Measurements from ENCODE around the gene FCRLA.

FCRLA gene

DNA sequence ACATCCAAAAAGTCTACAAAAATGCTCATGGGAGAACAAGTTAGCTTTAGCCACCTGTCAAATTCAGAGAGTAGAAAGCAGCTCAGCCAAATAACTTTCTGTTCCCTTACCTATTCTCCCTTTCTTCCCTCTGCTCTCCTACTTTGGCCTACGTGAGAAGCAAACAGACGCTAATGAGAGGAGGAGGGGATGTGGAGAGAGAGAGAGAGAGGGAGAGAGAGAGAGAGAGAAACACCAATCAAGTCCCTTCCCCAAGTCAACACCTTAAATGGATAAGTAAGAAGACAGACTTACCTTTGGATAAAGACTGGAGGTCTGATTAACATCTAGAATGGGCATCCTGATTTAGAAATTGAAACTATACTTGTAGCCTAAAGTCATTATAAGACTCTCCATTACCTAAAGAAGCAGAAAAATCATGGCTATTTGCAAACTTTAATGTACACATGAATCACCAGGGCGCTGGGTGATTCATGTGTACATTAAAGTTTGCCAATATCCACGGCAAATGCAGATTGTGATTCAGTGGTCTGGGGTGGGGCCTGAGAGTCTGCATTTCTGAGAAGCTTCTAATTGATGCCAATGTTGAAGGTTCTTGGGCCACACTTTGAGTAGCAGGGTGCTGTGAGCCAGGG, 29.4 kb downstream of the FCRLA start:
- no peaks in the 10 kb centered on the region for H3K9me3 ChIP-seq (ENCODE audit: control insufficient read depth, insufficient read depth, low read depth, low read length)
- H3K4me3 ChIP-seq (ENCODE audit: low read depth, low read length), result no peak overlapping the region
- H3K27me3 ChIP-seq (ENCODE audit: control insufficient read depth, insufficient read depth, low read length), result no peaks in the 10 kb centered on the region
- peaks cover 27% of the 10 kb centered on the region for H3K4me1 ChIP-seq (ENCODE audit: control insufficient read depth, insufficient read depth, low read length)
- H3K27ac ChIP-seq (ENCODE audit: low read depth, low read length), result no peak overlapping the region
- no peaks in the 10 kb centered on the region for H3K36me3 ChIP-seq (ENCODE audit: control insufficient read depth, insufficient read depth, low read length)
- no peak overlapping the region for H3K9ac ChIP-seq (ENCODE audit: low read length)

DNA sequence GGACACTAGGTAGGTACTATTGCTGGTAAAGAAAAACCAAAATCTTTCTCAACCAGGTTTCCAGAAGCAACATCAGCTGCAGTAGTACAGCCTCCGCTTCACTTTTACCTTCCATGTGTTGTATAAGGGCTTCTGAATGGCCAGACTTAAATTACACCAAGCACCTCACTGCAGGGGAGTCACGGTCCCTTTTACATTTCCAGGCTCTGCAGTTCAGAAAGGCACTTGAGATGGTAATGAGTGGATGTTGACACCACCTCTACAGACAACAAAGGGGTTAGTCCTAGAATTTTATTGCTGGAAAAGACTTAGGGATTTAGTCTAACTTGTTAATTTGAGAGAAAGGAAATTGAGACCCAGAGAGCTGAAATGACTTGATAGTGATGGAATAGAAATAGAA, 30.6 kb downstream of the FCRLA start:
- Histone ChIP-seq H3K4me3 (ENCODE audit: low read depth, low read length) (peak overlapping the region; percentile 39), H3K27me3 (ENCODE audit: control insufficient read depth, insufficient read depth, low read length) (no peaks in the 10 kb centered on the region), H3K9ac (ENCODE audit: low read length) (no peak overlapping the region), H3K4me1 (ENCODE audit: control insufficient read depth, insufficient read depth, low read length) (peaks cover 27% of the 10 kb centered on the region), H3K9me3 (ENCODE audit: control insufficient read depth, insufficient read depth, low read depth, low read length) (no peaks in the 10 kb centered on the region), H3K27ac (ENCODE audit: low read depth, low read length) (no peak overlapping the region), H3K36me3 (ENCODE audit: control insufficient read depth, insufficient read depth, low read length) (no peaks in the 10 kb centered on the region)

DNA sequence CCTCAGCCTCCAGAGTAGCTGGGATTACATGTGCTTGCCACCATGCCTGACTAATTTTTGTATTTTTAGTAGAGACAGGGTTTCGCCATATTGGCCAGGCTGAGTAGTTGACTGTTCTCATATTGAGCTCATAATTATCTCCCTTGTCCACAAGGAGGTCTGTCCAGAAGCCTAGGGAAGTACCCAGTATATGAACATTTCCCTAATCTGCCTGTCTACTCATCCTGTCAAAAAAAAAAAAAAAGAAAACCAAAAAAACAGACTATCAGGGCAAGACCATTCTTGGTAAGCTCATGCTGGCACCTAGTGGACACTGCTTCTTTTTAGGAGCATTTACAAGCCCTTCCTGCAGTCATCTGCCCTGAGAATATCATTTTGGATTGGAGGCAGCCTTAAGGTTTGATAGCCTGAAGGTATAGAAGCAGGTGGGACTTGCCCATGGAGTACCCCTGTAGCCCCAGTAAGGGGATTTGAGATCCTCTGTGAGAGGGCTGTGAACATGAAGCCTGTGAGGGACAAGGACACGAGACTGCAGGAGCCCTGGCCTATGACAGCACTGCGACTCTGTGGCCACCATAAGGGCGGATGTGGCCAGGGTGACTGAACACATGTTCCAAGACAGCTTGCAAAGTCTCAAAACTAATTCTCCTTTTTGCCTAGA, 31.7 kb downstream of the FCRLA start:
- H3K9me3 ChIP-seq (ENCODE audit: control insufficient read depth, insufficient read depth, low read depth, low read length), result no peaks in the 10 kb centered on the region
- H3K36me3 ChIP-seq (ENCODE audit: control insufficient read depth, insufficient read depth, low read length), result no peaks in the 10 kb centered on the region
- H3K4me3 ChIP-seq (ENCODE audit: low read depth, low read length), result no peak overlapping the region
- H3K27me3 ChIP-seq (ENCODE audit: control insufficient read depth, insufficient read depth, low read length), result no peaks in the 10 kb centered on the region
- peaks cover 27% of the 10 kb centered on the region for H3K4me1 ChIP-seq (ENCODE audit: control insufficient read depth, insufficient read depth, low read length)
- H3K27ac ChIP-seq (ENCODE audit: low read depth, low read length), result no peak overlapping the region
- no peak overlapping the region for H3K9ac ChIP-seq (ENCODE audit: low read length)

DNA sequence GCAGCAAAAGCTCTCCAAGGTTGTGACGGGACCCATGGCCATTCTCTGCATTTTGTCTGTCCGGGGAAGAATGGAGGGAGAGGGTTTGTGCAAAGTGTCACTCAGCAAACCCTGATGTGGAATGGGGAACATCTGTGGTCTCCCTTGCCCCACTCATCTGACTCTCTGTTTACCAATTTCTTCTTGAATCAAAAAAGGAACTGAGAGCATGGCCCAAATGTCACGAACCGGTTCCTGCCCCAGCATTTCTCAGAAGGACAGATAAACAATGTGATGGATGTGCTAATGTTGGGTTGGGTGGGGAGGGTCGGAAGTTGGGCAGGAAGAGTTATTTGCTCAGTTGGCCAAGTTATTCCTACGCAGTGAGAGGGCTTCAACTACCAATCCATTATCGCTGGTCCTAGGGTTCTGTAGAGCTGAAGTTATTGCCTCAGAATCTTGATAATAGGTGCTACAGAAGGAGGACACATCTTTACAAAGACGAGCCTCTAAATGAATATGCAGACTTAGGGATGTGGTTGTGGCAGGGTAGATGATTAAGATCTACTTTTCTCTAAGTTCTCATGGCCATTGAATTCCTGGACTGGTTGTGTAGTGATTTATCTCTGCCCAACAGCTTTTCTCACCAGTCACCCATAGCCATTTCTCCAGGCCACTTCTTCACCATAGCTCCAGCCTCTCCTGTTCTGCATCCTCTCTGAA, 33.0 kb downstream of the FCRLA start:
- H3K27ac ChIP-seq (ENCODE audit: low read depth, low read length), result no peak overlapping the region
- no peaks in the 10 kb centered on the region for H3K9me3 ChIP-seq (ENCODE audit: control insufficient read depth, insufficient read depth, low read depth, low read length)
- no peaks in the 10 kb centered on the region for H3K27me3 ChIP-seq (ENCODE audit: control insufficient read depth, insufficient read depth, low read length)
- no peak overlapping the region for H3K4me3 ChIP-seq (ENCODE audit: low read depth, low read length)
- H3K9ac ChIP-seq (ENCODE audit: low read length), result no peak overlapping the region
- H3K4me1 ChIP-seq (ENCODE audit: control insufficient read depth, insufficient read depth, low read length), result peaks cover 27% of the 10 kb centered on the region
- no peaks in the 10 kb centered on the region for H3K36me3 ChIP-seq (ENCODE audit: control insufficient read depth, insufficient read depth, low read length)

DNA sequence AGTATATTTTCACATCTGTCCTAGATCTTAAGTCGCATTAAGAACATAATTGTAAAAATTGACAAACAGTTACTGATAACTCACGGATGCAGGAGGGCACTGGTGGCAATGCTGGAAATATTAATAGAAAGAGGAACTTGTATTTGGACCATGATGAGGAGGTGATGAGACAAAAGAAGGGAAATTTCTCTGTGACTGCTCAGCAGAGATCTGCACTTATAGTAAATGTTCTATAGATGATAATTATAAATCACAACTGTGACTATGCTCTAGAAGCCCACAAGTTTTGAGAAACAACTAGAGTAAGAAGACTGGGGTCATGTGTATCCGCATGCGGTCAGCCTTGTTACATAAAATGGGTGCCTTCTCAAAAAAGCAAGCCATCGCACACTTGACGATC, 33.9 kb downstream of the FCRLA start:
- H3K4me1 ChIP-seq (ENCODE audit: control insufficient read depth, insufficient read depth, low read length), result peaks cover 22% of the 10 kb centered on the region
- no peaks in the 10 kb centered on the region for H3K9me3 ChIP-seq (ENCODE audit: control insufficient read depth, insufficient read depth, low read depth, low read length)
- no peaks in the 10 kb centered on the region for H3K36me3 ChIP-seq (ENCODE audit: control insufficient read depth, insufficient read depth, low read length)
- H3K27ac ChIP-seq (ENCODE audit: low read depth, low read length), result no peak overlapping the region
- H3K27me3 ChIP-seq (ENCODE audit: control insufficient read depth, insufficient read depth, low read length), result no peaks in the 10 kb centered on the region
- H3K9ac ChIP-seq (ENCODE audit: low read length), result no peak overlapping the region
- H3K4me3 ChIP-seq (ENCODE audit: low read depth, low read length), result no peak overlapping the region

GRCh38 chr1:161743231-161743630, 36.2 kb downstream of the FCRLA start:
- no peaks in the 10 kb centered on the region for H3K36me3 ChIP-seq (ENCODE audit: control insufficient read depth, insufficient read depth, low read length)
- H3K9ac ChIP-seq (ENCODE audit: low read length), result no peak overlapping the region
- H3K4me3 ChIP-seq (ENCODE audit: low read depth, low read length), result no peak overlapping the region
- H3K27me3 ChIP-seq (ENCODE audit: control insufficient read depth, insufficient read depth, low read length), result no peaks in the 10 kb centered on the region; the same call in 1 of the 2 replicates
- no peak overlapping the region for H3K27ac ChIP-seq (ENCODE audit: low read depth, low read length)
- H3K9me3 ChIP-seq (ENCODE audit: control insufficient read depth, insufficient read depth, low read depth, low read length), result no peaks in the 10 kb centered on the region
- no peaks in the 10 kb centered on the region; the same call in 1 of the 2 replicates for H3K4me1 ChIP-seq (ENCODE audit: control insufficient read depth, insufficient read depth, low read length)

DNA sequence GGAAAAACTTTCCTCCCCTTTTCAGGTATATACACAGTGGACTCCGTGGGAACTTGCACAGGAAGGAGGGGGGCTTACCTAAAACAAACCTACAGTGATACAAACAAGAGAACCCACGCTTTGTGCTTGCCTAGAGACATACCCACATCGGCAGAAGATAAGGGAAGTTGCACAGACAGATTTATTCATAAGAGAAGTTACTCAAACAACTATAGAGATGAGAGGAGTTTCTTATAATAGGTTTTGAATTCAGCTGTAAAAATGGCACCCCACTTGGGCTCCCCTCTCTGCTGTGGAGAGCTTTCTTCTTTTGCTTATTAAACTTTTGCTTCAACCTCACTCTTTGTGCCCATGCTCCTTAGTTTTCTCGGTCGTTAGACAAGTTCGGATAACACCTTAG, 40.8 kb downstream of the FCRLA start:
- H3K4me3 ChIP-seq (ENCODE audit: low read depth, low read length), result no peak overlapping the region

GRCh38 chr1:161749509-161750407, 42.7 kb downstream of the FCRLA start, which contains the start of gene DUSP12:
Gene DUSP12, plus strand, starts transcription at chr1:161749786. Its CDS starts 16 bp downstream, at chr1:161749802.
- H3K9ac ChIP-seq (ENCODE audit: low read length), result peak within 1 kb of the TSS; percentile 92
- 0 out of 2 replicates have a peak, but pooled peaks cover 2% of the 10 kb centered on the region for H3K4me1 ChIP-seq (ENCODE audit: control insufficient read depth, insufficient read depth, low read length)
- H3K27me3 ChIP-seq (ENCODE audit: control insufficient read depth, insufficient read depth, low read length), result peaks cover 3% of the 10 kb centered on the region
- peaks cover 37% of the 10 kb centered on the region for H3K36me3 ChIP-seq (ENCODE audit: control insufficient read depth, insufficient read depth, low read length)
- no peaks in the 10 kb centered on the region for H3K9me3 ChIP-seq (ENCODE audit: control insufficient read depth, insufficient read depth, low read depth, low read length)
- H3K4me3 ChIP-seq (ENCODE audit: low read depth, low read length), result peak within 1 kb of the TSS; percentile 93
- peak within 1 kb of the TSS; percentile 79 for H3K27ac ChIP-seq (ENCODE audit: low read depth, low read length)

More for the DNA sequence above, 40.8 kb downstream of the FCRLA start:
- Histone ChIP-seq H3K27ac (ENCODE audit: low read depth, low read length) (no peak overlapping the region), H3K27me3 (ENCODE audit: control insufficient read depth, insufficient read depth, low read length) (peaks cover 3% of the 10 kb centered on the region), H3K9me3 (ENCODE audit: control insufficient read depth, insufficient read depth, low read depth, low read length) (no peaks in the 10 kb centered on the region), H3K36me3 (ENCODE audit: control insufficient read depth, insufficient read depth, low read length) (peaks cover 18% of the 10 kb centered on the region), H3K4me1 (ENCODE audit: control insufficient read depth, insufficient read depth, low read length) (0 out of 2 replicates have a peak, but pooled peaks cover 2% of the 10 kb centered on the region), H3K9ac (ENCODE audit: low read length) (no peak overlapping the region)

GRCh38 chr1:161763522-161764098, 56.6 kb downstream of the FCRLA start:
- no peak overlapping the region for H3K27ac ChIP-seq (ENCODE audit: low read depth, low read length)
- H3K9ac ChIP-seq (ENCODE audit: low read length), result no peak overlapping the region
- no peak overlapping the region for H3K4me3 ChIP-seq (ENCODE audit: low read depth, low read length)
- 0 out of 2 replicates have a peak, but pooled peaks cover 2% of the 10 kb centered on the region for H3K4me1 ChIP-seq (ENCODE audit: control insufficient read depth, insufficient read depth, low read length)
- no peaks in the 10 kb centered on the region for H3K9me3 ChIP-seq (ENCODE audit: control insufficient read depth, insufficient read depth, low read depth, low read length)
- H3K27me3 ChIP-seq (ENCODE audit: control insufficient read depth, insufficient read depth, low read length), result no peaks in the 10 kb centered on the region
- H3K36me3 ChIP-seq (ENCODE audit: control insufficient read depth, insufficient read depth, low read length), result peaks cover 2% of the 10 kb centered on the region; the same call in 1 of the 2 replicates

All from HUES6 (cell line).